ENCODE data around the gene NPHS2.

The NPHS2 gene

GRCh38 chr1:179591253-179591591, 15.5 kb upstream of the NPHS2 start:
- no peak overlapping the region for H3K27ac ChIP-seq (ENCODE audit: low read depth, low read length)
- H3K4me3 ChIP-seq (ENCODE audit: low read length) = no peak overlapping the region
- no peaks in the 10 kb centered on the region for H3K9me3 ChIP-seq (ENCODE audit: control insufficient read depth, insufficient read depth, low read length)
- no peaks in the 10 kb centered on the region for H4K20me1 ChIP-seq (ENCODE audit: control insufficient read depth, insufficient read depth, low read depth, low read length)
- no peaks in the 10 kb centered on the region for H3F3A ChIP-seq (ENCODE audit: control insufficient read depth, insufficient read depth)
- H3K79me2 ChIP-seq (ENCODE audit: control insufficient read depth, low read length) = no peaks in the 10 kb centered on the region
- H3K9me2 ChIP-seq (replicated peaks; ENCODE audit: control insufficient read depth, low read length) = no peaks in the 10 kb centered on the region
- TF ChIP-seq, protein P1, sequence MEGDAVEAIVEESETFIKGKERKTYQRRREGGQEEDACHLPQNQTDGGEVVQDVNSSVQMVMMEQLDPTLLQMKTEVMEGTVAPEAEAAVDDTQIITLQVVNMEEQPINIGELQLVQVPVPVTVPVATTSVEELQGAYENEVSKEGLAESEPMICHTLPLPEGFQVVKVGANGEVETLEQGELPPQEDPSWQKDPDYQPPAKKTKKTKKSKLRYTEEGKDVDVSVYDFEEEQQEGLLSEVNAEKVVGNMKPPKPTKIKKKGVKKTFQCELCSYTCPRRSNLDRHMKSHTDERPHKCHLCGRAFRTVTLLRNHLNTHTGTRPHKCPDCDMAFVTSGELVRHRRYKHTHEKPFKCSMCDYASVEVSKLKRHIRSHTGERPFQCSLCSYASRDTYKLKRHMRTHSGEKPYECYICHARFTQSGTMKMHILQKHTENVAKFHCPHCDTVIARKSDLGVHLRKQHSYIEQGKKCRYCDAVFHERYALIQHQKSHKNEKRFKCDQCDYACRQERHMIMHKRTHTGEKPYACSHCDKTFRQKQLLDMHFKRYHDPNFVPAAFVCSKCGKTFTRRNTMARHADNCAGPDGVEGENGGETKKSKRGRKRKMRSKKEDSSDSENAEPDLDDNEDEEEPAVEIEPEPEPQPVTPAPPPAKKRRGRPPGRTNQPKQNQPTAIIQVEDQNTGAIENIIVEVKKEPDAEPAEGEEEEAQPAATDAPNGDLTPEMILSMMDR (IDR thresholded peaks at IDR 0.05; ENCODE audit: low read depth, low read length, poor library complexity, severe bottlenecking) = no peak
- no peak for TF ChIP-seq EZH2phosphoT487 (IDR thresholded peaks at IDR 0.05; ENCODE audit: borderline replicate concordance, low read length)
- no peaks in the 10 kb centered on the region for H3K27me3 ChIP-seq (ENCODE audit: control insufficient read depth, low read length)
- H3K4me1 ChIP-seq (ENCODE audit: control insufficient read depth, low read length) = no peaks in the 10 kb centered on the region
- H3K4me2 ChIP-seq (ENCODE audit: low read length) = no peak overlapping the region
- no peaks in the 10 kb centered on the region for H3K36me3 ChIP-seq (ENCODE audit: control insufficient read depth, low read length)

- Histone ChIP-seq H3K9me2 (replicated peaks; ENCODE audit: control insufficient read depth, low read length) (no peaks in the 10 kb centered on the region), H3F3A (ENCODE audit: control insufficient read depth, insufficient read depth) (no peaks in the 10 kb centered on the region), H3K4me2 (ENCODE audit: low read length) (no peak overlapping the region), H3K27me3 (ENCODE audit: control insufficient read depth, low read length) (no peaks in the 10 kb centered on the region), H3K9me3 (ENCODE audit: control insufficient read depth, insufficient read depth, low read length) (no peaks in the 10 kb centered on the region), H4K20me1 (ENCODE audit: control insufficient read depth, insufficient read depth, low read depth, low read length) (no peaks in the 10 kb centered on the region), H3K36me3 (ENCODE audit: control insufficient read depth, low read length) (no peaks in the 10 kb centered on the region), H3K4me1 (ENCODE audit: control insufficient read depth, low read length) (no peaks in the 10 kb centered on the region), H3K4me3 (ENCODE audit: low read length) (no peak overlapping the region), H3K27ac (ENCODE audit: low read depth, low read length) (no peak overlapping the region), H3K79me2 (ENCODE audit: control insufficient read depth, low read length) (no peaks in the 10 kb centered on the region)
- no peak for TF ChIP-seq EZH2phosphoT487 (IDR thresholded peaks at IDR 0.05; ENCODE audit: borderline replicate concordance, low read length)
- TF ChIP-seq, protein P1 (IDR thresholded peaks at IDR 0.05; ENCODE audit: low read depth, low read length, poor library complexity, severe bottlenecking) = no peak
These were observed 14.9 kb upstream of the NPHS2 start for GRCh38 chr1:179590671-179591070.

GRCh38 chr1:179589509-179589908, 13.8 kb upstream of the NPHS2 start:
- Histone ChIP-seq H3F3A (ENCODE audit: control insufficient read depth, insufficient read depth) (no peaks in the 10 kb centered on the region), H3K4me1 (ENCODE audit: control insufficient read depth, low read length) (no peaks in the 10 kb centered on the region), H3K4me2 (ENCODE audit: low read length) (no peak overlapping the region), H3K9me3 (ENCODE audit: control insufficient read depth, insufficient read depth, low read length) (no peaks in the 10 kb centered on the region), H3K9me2 (replicated peaks; ENCODE audit: control insufficient read depth, low read length) (no peaks in the 10 kb centered on the region), H4K20me1 (ENCODE audit: control insufficient read depth, insufficient read depth, low read depth, low read length) (no peaks in the 10 kb centered on the region), H3K36me3 (ENCODE audit: control insufficient read depth, low read length) (no peaks in the 10 kb centered on the region), H3K79me2 (ENCODE audit: control insufficient read depth, low read length) (no peaks in the 10 kb centered on the region), H3K4me3 (ENCODE audit: low read length) (no peak overlapping the region), H3K27me3 (ENCODE audit: control insufficient read depth, low read length) (no peaks in the 10 kb centered on the region), H3K27ac (ENCODE audit: low read depth, low read length) (no peak overlapping the region)
- TF ChIP-seq, protein P1 (IDR thresholded peaks at IDR 0.05; ENCODE audit: low read depth, low read length, poor library complexity, severe bottlenecking) = no peak
- TF ChIP-seq EZH2phosphoT487 (IDR thresholded peaks at IDR 0.05; ENCODE audit: borderline replicate concordance, low read length) = no peak

Data from DOHH2 (cell line).